HepG2 (cell line): Measurements from ENCODE around the gene PLEKHG2. TPM values are rescaled to one million over a fixed set of nuclear protein-coding genes. Genes with fewer than 3 reads are reported as not detected.

Source experiments
- FOXK2 ChIP-seq: fragments of 450-650 bp; IDR thresholded peaks from 2 replicates; pipeline ENCODE4 v1.6.1; 2016
- JUNB ChIP-seq: sonication (generic); formaldehyde crosslinking; IDR thresholded peaks from 2 replicates; pipeline ENCODE4 v1.8.0; 2022; ENCODE audit warnings: missing genetic modification reagents, mild to moderate bottlenecking, borderline replicate concordance
- KDM6A ChIP-seq: IDR thresholded peaks from 2 replicates; pipeline ENCODE4 v1.6.1; 2016; ENCODE audit warnings: low read depth
- KLF13 ChIP-seq: sonication (generic); formaldehyde crosslinking; IDR thresholded peaks from 2 replicates; pipeline ENCODE4 v1.4.0; 2020; ENCODE audit warnings: mild to moderate bottlenecking, missing genetic modification reagents
- MED1 ChIP-seq: sonication (generic); formaldehyde crosslinking; IDR thresholded peaks from 2 replicates; pipeline ENCODE4 v1.4.0; 2020; ENCODE audit warnings: missing genetic modification reagents
- MEIS2 ChIP-seq: sonication (generic); formaldehyde crosslinking; IDR thresholded peaks from 2 replicates; pipeline ENCODE4 v1.9.0; 2021; ENCODE audit warnings: mild to moderate bottlenecking, missing genetic modification reagents
- NFKB2 ChIP-seq: sonication (generic); formaldehyde crosslinking; IDR thresholded peaks from 2 replicates; pipeline ENCODE4 v1.4.0; 2020; ENCODE audit warnings: missing genetic modification reagents, borderline replicate concordance
- PCBP1 ChIP-seq: fragments of 200-400 bp; formaldehyde crosslinking; IDR thresholded peaks from 2 replicates; pipeline ENCODE4 v1.6.1; 2017; ENCODE audit warnings: mild to moderate bottlenecking, low read depth, low read length, borderline replicate concordance
- RBFOX2 ChIP-seq: fragments of 200-400 bp; formaldehyde crosslinking; IDR thresholded peaks from 2 replicates; pipeline ENCODE4 v1.6.1; 2017; ENCODE audit warnings: low read depth, mild to moderate bottlenecking, low read length
- SIX4 ChIP-seq: sonication (generic); formaldehyde crosslinking; IDR thresholded peaks from 2 replicates; pipeline ENCODE4 v1.4.0; 2020; ENCODE audit warnings: missing genetic modification reagents
- SMAD1 ChIP-seq: sonication (generic); formaldehyde crosslinking; IDR thresholded peaks from 2 replicates; pipeline ENCODE4 v1.4.0; 2020; ENCODE audit warnings: missing genetic modification reagents, low read depth, mild to moderate bottlenecking, borderline replicate concordance
- SNAPC2 ChIP-seq: sonication (generic); formaldehyde crosslinking; IDR thresholded peaks from 2 replicates; pipeline ENCODE4 v1.8.1; 2022; ENCODE audit warnings: mild to moderate bottlenecking, missing genetic modification reagents
- SP1 ChIP-seq, 2 experiments: fragments of 450-650 bp in 1 of 2; sonication (generic) in 1 of 2; formaldehyde crosslinking in 1 of 2; IDR thresholded peaks; 2 replicates each; pipeline versions ENCODE4 v1.4.0 to v1.6.1; 2016 to 2020; ENCODE audit warnings: missing genetic modification reagents in 1 of 2
- ZNF234 ChIP-seq: sonication (generic); formaldehyde crosslinking; conservative IDR thresholded peaks from 2 replicates; pipeline ENCODE4 v1.5.1; 2020; ENCODE audit warnings: mild to moderate bottlenecking, missing genetic modification reagents
- ZNF253 ChIP-seq: sonication (generic); formaldehyde crosslinking; IDR thresholded peaks from 2 replicates; pipeline ENCODE4 v1.8.0; 2022; ENCODE audit warnings: mild to moderate bottlenecking, missing genetic modification reagents, borderline replicate concordance
- ZNF3 ChIP-seq: IDR thresholded peaks from 2 replicates; pipeline ENCODE4 v1.7.0; 2017; ENCODE audit warnings: inconsistent platforms
- ZNF501 ChIP-seq: sonication (generic); formaldehyde crosslinking; IDR thresholded peaks from 2 replicates; pipeline ENCODE4 v1.5.1; 2020; ENCODE audit warnings: mild to moderate bottlenecking, moderate library complexity, missing genetic modification reagents
- ZNF552 ChIP-seq: sonication (generic); formaldehyde crosslinking; IDR thresholded peaks from 2 replicates; pipeline ENCODE4 v1.9.0; 2022; ENCODE audit warnings: missing genetic modification reagents, mild to moderate bottlenecking, borderline replicate concordance
- ZNF572 ChIP-seq: sonication (generic); formaldehyde crosslinking; IDR thresholded peaks from 2 replicates; pipeline ENCODE4 v1.5.1; 2020; ENCODE audit warnings: mild to moderate bottlenecking, missing genetic modification reagents
- ZNF589 ChIP-seq: sonication (generic); formaldehyde crosslinking; conservative IDR thresholded peaks from 2 replicates; pipeline ENCODE4 v1.8.0; 2022; ENCODE audit warnings: mild to moderate bottlenecking, moderate library complexity, missing genetic modification reagents
- polyA plus RNA-seq, 8 experiments: library from polyadenylated mRNA; depleted of rRNA in 3 of 8; stranded (reverse) in 7 of 8; unstranded in 1 of 8; fragments of >200 nt; fragmentation: Illumina TruSeq in 4 of 8; extraction: Trizol in 4 of 8; gene quantifications; 2 replicates each; pipeline versions ENCODE4 v1.2.1 to v1.2.3, GENCODE V29; 2011 to 2016; ENCODE audit warnings: low read depth in 4 of 8, missing spikeins in 1 of 8, mixed read lengths in 1 of 8; ENCODE audit not compliant: insufficient read depth in 1 of 8
- total RNA-seq, 5 experiments: library from RNA; depleted of rRNA; stranded (reverse); fragments of >200 nt; fragmentation: Illumina TruSeq; extraction: Trizol; gene quantifications; 2 replicates each; pipeline ENCODE4 v1.2.3, GENCODE V29; 2016; ENCODE audit warnings: low read depth in 1 of 5
- TF ChIP-seq, protein P1 (sequence below): sonication (generic); IDR thresholded peaks from 2 replicates; pipeline ENCODE4 v1.6.1; 2016; ENCODE audit warnings: low read depth, borderline replicate concordance
- TF ChIP-seq, protein P2 (sequence below): IDR thresholded peaks from 2 replicates; pipeline ENCODE4 v1.6.1; 2012; ENCODE audit warnings: low read depth, low read length, improper control_type of control experiment
- TF ChIP-seq, protein P3 (sequence below): sonication (generic); formaldehyde crosslinking; IDR thresholded peaks from 2 replicates; pipeline ENCODE4 v1.5.1; 2020; ENCODE audit warnings: missing genetic modification reagents, mild to moderate bottlenecking, borderline replicate concordance
- TF ChIP-seq, protein P4 (sequence below): sonication (generic); formaldehyde crosslinking; IDR thresholded peaks from 2 replicates; pipeline ENCODE4 v1.4.0; 2020; ENCODE audit warnings: missing genetic modification reagents

PLEKHG2 gene
- total and polyA plus RNA-seq, 2 of the 13 experiments (the other 11 are each of a cell fraction or from before 2014, with no cell fraction given) = 3.6 to 6.8 TPM

DNA sequence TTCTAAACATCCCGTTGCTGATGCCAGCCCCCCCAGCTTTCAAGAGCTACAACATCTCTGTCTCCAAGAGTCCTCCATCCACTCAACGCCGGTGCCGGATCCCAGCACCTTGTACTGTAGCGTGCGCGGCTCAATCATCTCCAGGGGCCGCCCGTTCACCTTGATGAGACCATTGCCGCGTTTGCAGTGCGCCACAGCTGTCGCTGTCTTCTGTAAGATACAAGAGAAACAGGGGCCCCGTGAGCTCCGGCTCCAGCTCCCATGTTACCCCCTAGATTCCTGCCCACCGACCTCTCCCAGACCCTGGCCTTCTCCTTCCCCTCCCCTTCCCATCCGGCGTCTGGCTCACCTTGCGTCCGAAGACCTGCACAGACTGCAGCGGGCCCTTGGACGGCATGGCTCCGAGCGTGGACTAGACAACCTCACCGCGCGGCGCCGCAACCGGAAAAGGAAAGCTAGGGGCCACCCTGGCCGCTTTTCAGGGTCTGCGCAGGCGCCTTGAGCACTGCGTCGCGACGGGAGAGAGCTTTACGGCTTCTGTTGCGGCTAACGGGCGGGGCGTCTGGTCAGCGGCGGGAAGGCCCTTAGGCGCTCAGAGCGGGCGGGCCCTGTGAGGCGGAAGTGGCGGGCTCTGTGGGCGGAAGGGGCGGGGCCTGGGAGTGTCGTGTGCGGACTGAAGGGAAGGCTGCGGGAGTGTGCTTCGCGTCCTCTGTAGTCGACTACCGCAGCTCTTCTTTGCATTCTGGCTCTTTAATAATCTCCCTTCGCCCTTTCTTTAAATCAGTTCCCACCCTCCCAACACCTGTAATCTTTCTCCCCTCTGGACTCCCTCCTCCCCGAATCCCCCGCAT is 23.3 kb downstream of the PLEKHG2 start, which contains the start of gene RPS16 (continued):
- 0 out of 2 replicates have a peak, but pooled peaks have one; percentile 31 for TF ChIP-seq FOXK2
- TF ChIP-seq ZNF572 = 0 out of 2 replicates have a peak, but pooled peaks have one; percentile 59
- TF ChIP-seq KLF13 = 0 out of 2 replicates have a peak, but pooled peaks have one; percentile 44
- TF ChIP-seq PCBP1 = peak; percentile 93
- TF ChIP-seq ZNF3 = 0 out of 2 replicates have a peak, but pooled peaks have one; percentile 24
- TF ChIP-seq SNAPC2 = peak; percentile 43; the same call in 1 of the 2 replicates
- no peak for TF ChIP-seq SP1 (IDR thresholded peaks at IDR 0.05)
- peak; percentile 94 for TF ChIP-seq SP1 (CRISPR knock-in tag; IDR thresholded peaks at IDR 0.05)
- peak; percentile 76; the same call in 1 of the 2 replicates for TF ChIP-seq ZNF552 (CRISPR knock-in tag)
- TF ChIP-seq ZNF234 = no peak
- TF ChIP-seq JUNB (CRISPR knock-in tag) = peak; percentile 81
- peak; percentile 64; the same call in 1 of the 2 replicates for TF ChIP-seq NFKB2 (CRISPR knock-in tag)
- TF ChIP-seq MED1 (CRISPR knock-in tag) = peak; percentile 86
- TF ChIP-seq, protein P1, sequence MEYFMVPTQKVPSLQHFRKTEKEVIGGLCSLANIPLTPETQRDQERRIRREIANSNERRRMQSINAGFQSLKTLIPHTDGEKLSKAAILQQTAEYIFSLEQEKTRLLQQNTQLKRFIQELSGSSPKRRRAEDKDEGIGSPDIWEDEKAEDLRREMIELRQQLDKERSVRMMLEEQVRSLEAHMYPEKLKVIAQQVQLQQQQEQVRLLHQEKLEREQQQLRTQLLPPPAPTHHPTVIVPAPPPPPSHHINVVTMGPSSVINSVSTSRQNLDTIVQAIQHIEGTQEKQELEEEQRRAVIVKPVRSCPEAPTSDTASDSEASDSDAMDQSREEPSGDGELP = peak; percentile 36; the same call in 1 of the 2 replicates
- TF ChIP-seq MEIS2 = peak; percentile 46
- peak; percentile 98 for TF ChIP-seq ZNF501 (CRISPR knock-in tag)
- TF ChIP-seq ZNF589 = no peak
- no peak for TF ChIP-seq KDM6A (CRISPR knock-in tag)
- 0 out of 2 replicates have a peak, but pooled peaks have one; percentile 47 for TF ChIP-seq SIX4 (CRISPR knock-in tag)
- TF ChIP-seq RBFOX2 = peak; percentile 100
- TF ChIP-seq, protein P2, sequence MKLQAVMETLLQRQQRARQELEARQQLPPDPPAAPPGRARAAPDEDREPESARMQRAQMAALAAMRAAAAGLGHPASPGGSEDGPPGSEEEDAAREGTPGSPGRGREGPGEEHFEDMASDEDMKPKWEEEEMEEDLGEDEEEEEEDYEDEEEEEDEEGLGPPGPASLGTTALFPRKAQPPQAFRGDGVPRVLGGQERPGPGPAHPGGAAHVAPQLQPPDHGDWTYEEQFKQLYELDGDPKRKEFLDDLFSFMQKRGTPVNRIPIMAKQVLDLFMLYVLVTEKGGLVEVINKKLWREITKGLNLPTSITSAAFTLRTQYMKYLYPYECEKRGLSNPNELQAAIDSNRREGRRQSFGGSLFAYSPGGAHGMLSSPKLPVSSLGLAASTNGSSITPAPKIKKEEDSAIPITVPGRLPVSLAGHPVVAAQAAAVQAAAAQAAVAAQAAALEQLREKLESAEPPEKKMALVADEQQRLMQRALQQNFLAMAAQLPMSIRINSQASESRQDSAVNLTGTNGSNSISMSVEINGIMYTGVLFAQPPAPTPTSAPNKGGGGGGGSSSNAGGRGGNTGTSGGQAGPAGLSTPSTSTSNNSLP = no peak
- no peak for TF ChIP-seq ZNF253
- TF ChIP-seq, protein P3, sequence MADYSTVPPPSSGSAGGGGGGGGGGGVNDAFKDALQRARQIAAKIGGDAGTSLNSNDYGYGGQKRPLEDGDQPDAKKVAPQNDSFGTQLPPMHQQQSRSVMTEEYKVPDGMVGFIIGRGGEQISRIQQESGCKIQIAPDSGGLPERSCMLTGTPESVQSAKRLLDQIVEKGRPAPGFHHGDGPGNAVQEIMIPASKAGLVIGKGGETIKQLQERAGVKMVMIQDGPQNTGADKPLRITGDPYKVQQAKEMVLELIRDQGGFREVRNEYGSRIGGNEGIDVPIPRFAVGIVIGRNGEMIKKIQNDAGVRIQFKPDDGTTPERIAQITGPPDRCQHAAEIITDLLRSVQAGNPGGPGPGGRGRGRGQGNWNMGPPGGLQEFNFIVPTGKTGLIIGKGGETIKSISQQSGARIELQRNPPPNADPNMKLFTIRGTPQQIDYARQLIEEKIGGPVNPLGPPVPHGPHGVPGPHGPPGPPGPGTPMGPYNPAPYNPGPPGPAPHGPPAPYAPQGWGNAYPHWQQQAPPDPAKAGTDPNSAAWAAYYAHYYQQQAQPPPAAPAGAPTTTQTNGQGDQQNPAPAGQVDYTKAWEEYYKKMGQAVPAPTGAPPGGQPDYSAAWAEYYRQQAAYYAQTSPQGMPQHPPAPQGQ (CRISPR knock-in tag) = no peak
- TF ChIP-seq, protein P4, sequence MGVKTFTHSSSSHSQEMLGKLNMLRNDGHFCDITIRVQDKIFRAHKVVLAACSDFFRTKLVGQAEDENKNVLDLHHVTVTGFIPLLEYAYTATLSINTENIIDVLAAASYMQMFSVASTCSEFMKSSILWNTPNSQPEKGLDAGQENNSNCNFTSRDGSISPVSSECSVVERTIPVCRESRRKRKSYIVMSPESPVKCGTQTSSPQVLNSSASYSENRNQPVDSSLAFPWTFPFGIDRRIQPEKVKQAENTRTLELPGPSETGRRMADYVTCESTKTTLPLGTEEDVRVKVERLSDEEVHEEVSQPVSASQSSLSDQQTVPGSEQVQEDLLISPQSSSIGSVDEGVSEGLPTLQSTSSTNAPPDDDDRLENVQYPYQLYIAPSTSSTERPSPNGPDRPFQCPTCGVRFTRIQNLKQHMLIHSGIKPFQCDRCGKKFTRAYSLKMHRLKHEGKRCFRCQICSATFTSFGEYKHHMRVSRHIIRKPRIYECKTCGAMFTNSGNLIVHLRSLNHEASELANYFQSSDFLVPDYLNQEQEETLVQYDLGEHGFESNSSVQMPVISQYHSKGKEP = peak; percentile 86
- peak; percentile 95; the same call in 1 of the 2 replicates for TF ChIP-seq SMAD1 (CRISPR knock-in tag)
